SK-N-MC (cell line): Measurements from ENCODE around the gene NDUFA8.

ENCODE experiments used
- DNase-seq: peaks from one replicate; pipeline ENCODE4 v3.0.0-alpha.2; 2011; ENCODE audit warnings: low read depth, low spot score
- H3K27ac ChIP-seq: fragments of 200-600 bp; sonication (generic); 2 replicates; pipeline ENCODE4 v1.5.1; 2016; ENCODE audit warnings: mixed run types
- H3K36me3 ChIP-seq: fragments of 200-600 bp; sonication (generic); 2 replicates; pipeline ENCODE4 v1.6.1; 2017; ENCODE audit warnings: antibody characterized with exemption, low read length, mixed read lengths; ENCODE audit not compliant: insufficient read depth
- H3K4me3 ChIP-seq: fragments of 200-600 bp; sonication (generic); 2 replicates; pipeline ENCODE4 v1.5.1; 2016
- H3K9ac ChIP-seq: fragments of 200-600 bp; sonication (generic); 2 replicates; pipeline ENCODE4 v1.8.0; 2017; ENCODE audit warnings: mixed run types, mixed read lengths; ENCODE audit not compliant: insufficient read length
- H3K9me3 ChIP-seq: fragments of 200-600 bp; sonication (generic); 2 replicates; pipeline ENCODE4 v1.6.1; 2017; ENCODE audit warnings: low read depth, mild to moderate bottlenecking, antibody characterized with exemption, low read length, moderate library complexity, mixed read lengths
- EZH2 ChIP-seq: fragments of 200-600 bp; sonication (generic); IDR thresholded peaks from one replicate; pipeline ENCODE4 v1.6.1; 2017; ENCODE audit warnings: antibody characterized with exemption
- FOXP2 ChIP-seq: optimal IDR thresholded peaks from 2 replicates; pipeline ENCODE3; 2011; ENCODE audit warnings: mild to moderate bottlenecking, moderate library complexity; ENCODE audit not compliant: insufficient read depth; ENCODE audit errors: extremely low read length, control extremely low read depth
- POLR2AphosphoS5 ChIP-seq: IDR thresholded peaks from 2 replicates; pipeline ENCODE4 v1.6.1; 2012; ENCODE audit warnings: mild to moderate bottlenecking, low read depth, low read length, borderline replicate concordance

The NDUFA8 gene

DNA sequence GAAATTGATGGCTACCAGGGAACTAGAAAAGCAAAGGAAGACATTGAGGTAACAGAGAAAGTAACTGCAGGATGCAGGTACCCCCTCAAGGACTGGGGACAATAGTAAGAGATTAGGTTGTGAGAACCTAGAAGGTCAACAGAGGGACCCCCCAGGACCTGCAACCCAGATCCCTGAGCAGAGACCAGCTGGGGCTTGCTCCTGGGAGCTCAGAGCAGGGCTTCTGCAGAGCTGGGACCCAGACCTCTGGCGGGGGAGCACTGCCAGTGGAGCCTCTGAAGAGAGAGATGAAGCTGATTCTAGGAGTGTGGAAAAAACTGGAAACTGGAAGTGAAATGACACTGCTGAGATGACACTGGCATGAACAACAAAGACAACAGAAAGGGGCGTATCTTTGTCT is 17.3 kb upstream of the NDUFA8 start:
- Histone ChIP-seq H3K4me3 (no peak overlapping the region), H3K9me3 (no peaks in the 10 kb centered on the region)
- TF ChIP-seq POLR2AphosphoS5 (no peak), FOXP2 (no peak), EZH2 (no peak)

DNA sequence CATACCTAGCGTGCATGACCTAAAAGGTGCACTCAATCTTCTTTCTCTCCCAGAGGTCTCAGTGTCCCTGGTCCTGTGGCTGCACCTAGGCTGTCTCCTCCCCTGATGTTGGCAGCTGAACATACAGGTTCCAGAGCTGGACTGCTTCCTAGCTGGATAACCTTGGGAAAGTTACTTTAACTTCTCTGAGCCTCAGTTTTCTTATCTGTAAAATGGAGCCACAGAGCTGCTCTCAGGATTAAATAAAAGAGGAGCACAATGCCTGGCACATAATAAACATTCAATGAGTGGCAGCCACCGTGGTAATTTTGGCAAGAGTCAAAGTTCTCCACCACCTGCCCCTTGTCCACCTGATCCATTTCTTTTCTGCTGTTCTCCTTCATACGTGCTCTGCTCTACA is 14.1 kb upstream of the NDUFA8 start:
- no peak for TF ChIP-seq POLR2AphosphoS5
- TF ChIP-seq EZH2, result no peak
- TF ChIP-seq FOXP2, result no peak
- H3K4me3 ChIP-seq, result no peak overlapping the region
- no peak overlapping the region for H3K9ac ChIP-seq

More for the DNA sequence above, 17.3 kb upstream of the NDUFA8 start:
- Histone ChIP-seq H3K36me3 (no peaks in the 10 kb centered on the region), H3K27ac (no peak overlapping the region), H3K9ac (no peak overlapping the region)
- no peak for DNase-seq

DNA sequence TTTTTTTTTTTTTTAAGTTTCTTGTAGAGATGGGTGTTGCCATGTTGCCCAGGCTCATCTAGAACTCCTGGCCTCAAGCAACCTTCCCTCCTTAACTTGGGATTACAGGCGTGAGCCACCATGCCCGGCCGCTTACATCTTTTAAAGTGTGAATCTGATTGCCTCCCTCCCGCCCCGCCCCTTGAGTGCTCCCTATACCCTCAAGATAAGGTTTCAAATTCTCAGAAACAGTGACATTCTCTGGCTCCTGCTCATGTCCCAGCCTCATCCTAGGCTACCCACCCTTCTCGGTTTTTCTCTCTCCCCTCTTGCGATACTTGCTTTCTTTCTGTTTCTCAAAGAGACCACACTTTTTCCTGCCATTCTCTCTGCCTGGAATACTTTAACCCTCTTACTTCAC is 12.6 kb upstream of the NDUFA8 start:
- no peaks in the 10 kb centered on the region for H3K9me3 ChIP-seq
- no peak for DNase-seq
- H3K4me3 ChIP-seq, result no peak overlapping the region
- no peak overlapping the region for H3K9ac ChIP-seq
- no peaks in the 10 kb centered on the region for H3K36me3 ChIP-seq
- H3K27ac ChIP-seq, result no peak overlapping the region
- TF ChIP-seq POLR2AphosphoS5 (no peak), EZH2 (no peak), FOXP2 (no peak)

More for the DNA sequence above, 14.1 kb upstream of the NDUFA8 start:
- no peak for DNase-seq
- Histone ChIP-seq H3K27ac (no peak overlapping the region), H3K9me3 (no peaks in the 10 kb centered on the region), H3K36me3 (no peaks in the 10 kb centered on the region)

DNA sequence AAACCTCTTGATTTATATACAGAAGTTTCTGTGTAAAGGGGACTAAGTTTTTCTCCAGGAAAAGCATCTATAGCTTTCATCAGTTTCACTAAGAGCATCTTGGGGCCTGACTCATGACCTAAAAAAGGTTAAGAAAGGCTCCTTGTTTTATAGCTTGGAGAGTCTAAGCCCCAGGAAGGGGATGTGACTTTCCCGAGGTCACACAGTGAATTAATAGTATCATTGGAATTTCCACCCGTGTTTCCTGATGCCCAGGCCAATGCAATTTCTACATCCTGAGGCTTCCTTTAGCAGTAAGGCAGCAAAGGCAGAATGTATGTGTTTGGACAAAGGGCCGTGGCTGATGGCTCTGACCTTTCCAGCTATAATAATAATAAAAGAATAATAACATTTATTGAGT is 8.8 kb upstream of the NDUFA8 start:
- Histone ChIP-seq H3K9ac (no peak overlapping the region), H3K9me3 (no peaks in the 10 kb centered on the region), H3K4me3 (no peak overlapping the region), H3K27ac (no peak overlapping the region), H3K36me3 (no peaks in the 10 kb centered on the region)
- DNase-seq, result no peak
- TF ChIP-seq FOXP2 (no peak), POLR2AphosphoS5 (no peak), EZH2 (no peak)

DNA sequence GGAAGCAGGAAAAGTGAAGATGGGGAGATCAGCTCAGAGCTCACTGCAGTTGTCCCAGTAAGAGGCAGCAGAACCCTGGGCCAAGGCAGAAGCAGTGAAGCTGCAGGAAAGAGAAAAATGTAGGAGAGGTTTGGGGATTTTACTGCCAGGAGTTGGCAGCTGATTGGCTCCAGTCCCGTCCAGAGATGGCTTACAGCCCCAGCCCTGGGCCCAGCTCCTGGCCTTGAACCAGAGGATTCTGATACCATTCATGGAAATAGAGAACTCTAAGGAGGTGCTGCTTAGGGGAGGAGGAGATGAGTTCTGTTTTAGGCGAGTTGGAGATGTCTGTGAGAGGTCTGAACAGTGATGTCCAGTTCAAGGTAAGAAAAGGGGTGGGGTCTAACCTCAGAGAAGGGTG is 4.7 kb upstream of the NDUFA8 start:
- H3K27ac ChIP-seq, result no peak overlapping the region
- no peak overlapping the region for H3K4me3 ChIP-seq
- TF ChIP-seq POLR2AphosphoS5 (no peak), EZH2 (no peak)
- 0 out of 2 replicates have a peak, but pooled peaks cover 3% of the 10 kb centered on the region for H3K9me3 ChIP-seq
- no peaks in the 10 kb centered on the region for H3K36me3 ChIP-seq
- H3K9ac ChIP-seq, result no peak overlapping the region
- DNase-seq, result no peak

DNA sequence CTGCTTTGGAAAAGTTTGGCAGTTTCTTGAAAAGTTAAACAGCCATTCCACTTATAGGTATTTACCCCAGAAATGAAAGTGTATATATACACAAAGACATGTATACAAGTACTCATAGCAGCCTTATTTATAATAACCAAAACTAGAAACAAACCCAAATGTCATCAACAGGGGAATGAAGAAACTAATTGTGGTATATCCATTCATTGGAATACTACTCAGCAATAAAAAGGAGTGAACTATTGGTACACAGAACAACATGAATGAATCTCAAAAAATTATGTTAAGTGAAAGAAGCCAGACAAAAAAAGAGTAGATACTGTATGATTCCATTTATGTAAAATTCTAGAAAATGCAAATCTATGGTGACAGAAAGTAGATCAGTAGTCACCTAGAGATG is 2.8 kb upstream of the NDUFA8 start:
- no peak overlapping the region for H3K9ac ChIP-seq
- H3K9me3 ChIP-seq, result 0 out of 2 replicates have a peak, but pooled peaks cover 3% of the 10 kb centered on the region
- H3K27ac ChIP-seq, result no peak overlapping the region
- H3K36me3 ChIP-seq, result 0 out of 2 replicates have a peak, but pooled peaks cover under 1% of the 10 kb centered on the region
- no peak overlapping the region for H3K4me3 ChIP-seq
- TF ChIP-seq POLR2AphosphoS5, result no peak
- TF ChIP-seq FOXP2, result no peak
- no peak for DNase-seq

DNA sequence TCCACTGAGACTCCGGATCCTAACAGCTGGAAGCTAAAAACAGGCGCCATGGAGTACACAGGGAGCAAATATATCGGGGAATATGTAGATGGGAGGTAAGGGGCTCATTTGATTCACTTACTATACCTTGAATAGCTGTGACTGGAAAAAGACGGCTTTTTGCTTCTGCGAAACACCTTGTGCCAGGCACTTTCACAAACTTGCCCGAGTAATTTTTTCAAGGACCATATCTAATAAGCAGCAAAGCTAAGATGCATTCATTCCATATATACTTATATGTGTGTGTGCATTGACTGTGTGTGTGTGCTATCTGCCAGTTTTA is 307 bp upstream of the NDUFA8 start:
- peak overlapping the region; percentile 98 for H3K4me3 ChIP-seq

DNA sequence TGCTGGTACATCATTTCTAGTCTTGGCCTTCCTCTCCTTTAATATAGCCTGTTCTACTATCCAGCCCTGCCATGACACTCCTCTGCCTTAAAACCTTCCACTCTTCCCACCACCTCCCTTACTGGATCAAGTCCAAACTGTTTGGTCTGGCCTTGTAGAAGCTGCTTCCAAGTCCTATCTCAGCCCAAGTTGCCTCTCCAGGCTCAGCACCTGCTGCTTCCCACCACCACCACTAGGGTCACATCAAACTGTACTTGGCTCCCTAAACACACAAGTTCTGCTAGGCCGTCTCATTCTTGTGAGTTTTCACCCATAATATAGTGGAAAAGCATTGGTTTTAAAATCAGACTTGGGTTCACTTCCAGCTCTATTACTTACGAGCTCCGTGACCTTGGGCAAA is 1.4 kb downstream of the NDUFA8 start:
- peak overlapping the region; percentile 34; the same call in 1 of the 2 replicates for H3K4me3 ChIP-seq
- no peak overlapping the region for H3K27ac ChIP-seq
- TF ChIP-seq EZH2 (no peak), FOXP2 (no peak), POLR2AphosphoS5 (no peak)
- DNase-seq, result no peak
- H3K9me3 ChIP-seq, result 0 out of 2 replicates have a peak, but pooled peaks cover 3% of the 10 kb centered on the region
- H3K9ac ChIP-seq, result no peak overlapping the region
- H3K36me3 ChIP-seq, result 0 out of 2 replicates have a peak, but pooled peaks cover 7% of the 10 kb centered on the region

More for the DNA sequence above, 307 bp upstream of the NDUFA8 start:
- no peak for TF ChIP-seq POLR2AphosphoS5
- no peak for TF ChIP-seq EZH2
- TF ChIP-seq FOXP2, result no peak
- H3K27ac ChIP-seq, result no peak overlapping the region
- 0 out of 2 replicates have a peak, but pooled peaks cover 7% of the 10 kb centered on the region for H3K36me3 ChIP-seq
- DNase-seq, result no peak
- H3K9ac ChIP-seq, result no peak overlapping the region
- H3K9me3 ChIP-seq, result 0 out of 2 replicates have a peak, but pooled peaks cover 3% of the 10 kb centered on the region

DNA sequence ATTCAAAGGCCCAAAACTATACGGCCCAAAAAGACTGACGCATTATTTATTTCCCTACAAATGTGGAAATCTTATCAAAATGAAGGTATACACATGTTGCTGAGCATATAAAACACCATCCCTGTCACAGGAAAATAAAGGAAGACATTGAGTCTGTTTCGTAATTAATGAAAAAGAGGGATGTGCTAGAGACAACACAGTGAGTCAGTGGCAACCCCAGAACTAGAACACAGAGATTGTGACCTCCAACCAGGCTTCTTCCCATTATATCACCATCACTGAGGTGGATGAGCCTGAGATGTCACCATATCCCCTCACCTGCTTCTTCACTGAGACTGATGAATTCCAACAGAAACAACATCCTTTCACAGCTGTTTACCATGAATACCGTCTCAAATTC is 3.8 kb downstream of the NDUFA8 start:
- Histone ChIP-seq H3K9ac (no peak overlapping the region), H3K4me3 (no peak overlapping the region), H3K36me3 (peaks cover 20% of the 10 kb centered on the region), H3K9me3 (no peaks in the 10 kb centered on the region), H3K27ac (no peak overlapping the region)
- DNase-seq, result no peak
- TF ChIP-seq POLR2AphosphoS5, result no peak
- no peak for TF ChIP-seq FOXP2
- no peak for TF ChIP-seq EZH2
